Measurements from ENCODE around the gene NUDT14. TPM values are rescaled to one million over a fixed set of nuclear protein-coding genes. Genes with fewer than 3 reads are reported as not detected.

NUDT14 gene
- total and polyA plus RNA-seq, 2 experiments from 2014 or later, result 14.8 to 38.4 TPM

- H3F3A ChIP-seq (replicated peaks; ENCODE audit: low read depth), result no peaks in the 10 kb centered on the region
- no peaks in the 10 kb centered on the region for H3K9me3 Mint-ChIP-seq
- no peaks in the 10 kb centered on the region for H4K20me1 ChIP-seq (replicated peaks; ENCODE audit: insufficient read depth)
- H3K36me3 ChIP-seq (ENCODE audit: insufficient read depth), result no peaks in the 10 kb centered on the region
- no peaks in the 10 kb centered on the region for H3K4me1 Mint-ChIP-seq
- H3K4me3 ChIP-seq, result no peak overlapping the region
- peaks cover 12% of the 10 kb centered on the region for H3K27me3 Mint-ChIP-seq (ENCODE audit: insufficient read depth, low read depth, poor library complexity)
- no peak overlapping the region for H3K4me2 ChIP-seq
- no peak overlapping the region for H3K27ac ChIP-seq (ENCODE audit: low read depth)
- H2AFZ ChIP-seq, result no peak overlapping the region
- no peak overlapping the region for H3K27ac Mint-ChIP-seq
- H3K4me1 ChIP-seq (ENCODE audit: insufficient read depth), result no peaks in the 10 kb centered on the region; the same call in 1 of the 2 replicates
- DNase-seq (ENCODE audit: low spot score) (no peak), ATAC-seq (no peak)
- no peak overlapping the region for H3K4me3 Mint-ChIP-seq
- no peaks in the 10 kb centered on the region for H3K9me2 ChIP-seq (ENCODE audit: insufficient read depth)
- H3K27me3 ChIP-seq (ENCODE audit: insufficient read depth), result no peaks in the 10 kb centered on the region
- no peaks in the 10 kb centered on the region for H3K36me3 Mint-ChIP-seq (ENCODE audit: low read depth)
- no peaks in the 10 kb centered on the region for H3K79me2 ChIP-seq (replicated peaks; ENCODE audit: insufficient read depth)
- TF ChIP-seq ETS1 (IDR thresholded peaks at IDR 0.05), result no peak
- TF ChIP-seq ZNF331 (CRISPR knock-in tag; IDR thresholded peaks at IDR 0.05; ENCODE audit: low read depth), result no peak
- no peak for TF ChIP-seq CTCF (conservative IDR thresholded peaks at IDR 0.05; ENCODE audit: low read depth in 2 of 2)
- TF ChIP-seq EZH2phosphoT487 (IDR thresholded peaks at IDR 0.05; ENCODE audit: unreplicated experiment), result no peak
These were observed 22.6 kb upstream of the NUDT14 start for GRCh38 chr14:105203701-105204100.

DNA sequence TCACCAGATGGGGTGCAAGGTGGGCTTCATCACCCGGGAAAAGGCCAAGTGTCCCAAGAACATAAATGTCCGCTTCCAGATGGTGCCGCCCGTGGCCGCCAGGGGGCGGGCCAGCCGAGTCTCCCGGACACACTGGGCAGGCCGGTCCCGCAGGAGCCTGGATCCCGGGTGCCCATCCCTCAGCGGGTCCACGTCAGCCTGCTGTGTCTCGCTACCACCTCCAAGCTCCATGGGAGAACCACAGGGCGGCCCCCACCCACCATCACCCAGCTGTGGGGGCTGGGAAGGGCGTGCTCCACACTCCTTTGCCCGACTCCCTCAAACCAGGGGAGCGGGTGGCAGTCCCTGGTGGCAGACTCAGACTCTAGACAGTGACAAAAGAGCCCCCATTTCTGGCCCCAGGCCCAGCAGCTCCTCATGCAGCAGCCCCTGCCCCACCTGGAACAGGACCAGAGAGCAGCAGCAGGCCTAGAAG is 22.0 kb upstream of the NUDT14 start:
- Mint-ChIP-seq H3K4me3 (no peak overlapping the region), H3K9me3 (no peaks in the 10 kb centered on the region), H3K27me3 (ENCODE audit: insufficient read depth, low read depth, poor library complexity) (peaks cover 13% of the 10 kb centered on the region), H3K36me3 (ENCODE audit: low read depth) (no peaks in the 10 kb centered on the region), H3K27ac (no peak overlapping the region), H3K4me1 (no peaks in the 10 kb centered on the region)
- Histone ChIP-seq H3K27me3 (ENCODE audit: insufficient read depth) (no peaks in the 10 kb centered on the region), H3K4me1 (ENCODE audit: insufficient read depth) (no peaks in the 10 kb centered on the region; the same call in 1 of the 2 replicates), H3K4me3 (0 out of 2 replicates have a peak overlapping the region, but pooled peaks have one; percentile 32), H4K20me1 (replicated peaks; ENCODE audit: insufficient read depth) (no peaks in the 10 kb centered on the region), H2AFZ (no peak overlapping the region), H3F3A (replicated peaks; ENCODE audit: low read depth) (no peaks in the 10 kb centered on the region), H3K79me2 (replicated peaks; ENCODE audit: insufficient read depth) (no peaks in the 10 kb centered on the region), H3K36me3 (ENCODE audit: insufficient read depth) (no peaks in the 10 kb centered on the region), H3K4me2 (peak overlapping the region; percentile 67; the same call in 1 of the 2 replicates), H3K9me2 (ENCODE audit: insufficient read depth) (no peaks in the 10 kb centered on the region), H3K27ac (ENCODE audit: low read depth) (no peak overlapping the region)
- ATAC-seq, result peak; percentile 67
- peak; percentile 82 for DNase-seq (ENCODE audit: low spot score)
- TF ChIP-seq EZH2phosphoT487 (IDR thresholded peaks at IDR 0.05; ENCODE audit: unreplicated experiment) (no peak), POLR2AphosphoS5 (IDR thresholded peaks at IDR 0.05; ENCODE audit: low read depth) (no peak), REST (IDR thresholded peaks at IDR 0.05; ENCODE audit: unreplicated experiment) (no peak), JUNB (IDR thresholded peaks at IDR 0.05; ENCODE audit: unreplicated experiment) (no peak), CTCF (conservative IDR thresholded peaks at IDR 0.05; ENCODE audit: low read depth in 2 of 2) (peak; percentile 80 to 82), ZNF331 (CRISPR knock-in tag; IDR thresholded peaks at IDR 0.05; ENCODE audit: low read depth) (no peak), ZNF114 (CRISPR knock-in tag; IDR thresholded peaks at IDR 0.05) (no peak)
